Esophagus squamous epithelium (tissue), 4 donors: ENCODE measurements around the gene NAALAD2.

Experiments used
- POLR2A ChIP-seq, 4 donors: fragments of 450-650 bp; IDR thresholded peaks; one replicate each; pipeline ENCODE4 v1.6.1; 2017; ENCODE audit warnings: antibody characterized with exemption in 4 of 4, mild to moderate bottlenecking in 4 of 4, moderate library complexity in 3 of 4
- TF ChIP-seq, protein P1 (sequence below), 6 experiments: fragments of 450-650 bp in 4 of 6; fragments of 200-600 bp in 2 of 6; sonication (generic) in 2 of 6; IDR thresholded peaks; one replicate each; pipeline ENCODE4 v1.5.1; 2016 to 2019; ENCODE audit warnings: antibody characterized with exemption in 6 of 6, mild to moderate bottlenecking in 4 of 6, moderate library complexity in 4 of 6

DNA sequence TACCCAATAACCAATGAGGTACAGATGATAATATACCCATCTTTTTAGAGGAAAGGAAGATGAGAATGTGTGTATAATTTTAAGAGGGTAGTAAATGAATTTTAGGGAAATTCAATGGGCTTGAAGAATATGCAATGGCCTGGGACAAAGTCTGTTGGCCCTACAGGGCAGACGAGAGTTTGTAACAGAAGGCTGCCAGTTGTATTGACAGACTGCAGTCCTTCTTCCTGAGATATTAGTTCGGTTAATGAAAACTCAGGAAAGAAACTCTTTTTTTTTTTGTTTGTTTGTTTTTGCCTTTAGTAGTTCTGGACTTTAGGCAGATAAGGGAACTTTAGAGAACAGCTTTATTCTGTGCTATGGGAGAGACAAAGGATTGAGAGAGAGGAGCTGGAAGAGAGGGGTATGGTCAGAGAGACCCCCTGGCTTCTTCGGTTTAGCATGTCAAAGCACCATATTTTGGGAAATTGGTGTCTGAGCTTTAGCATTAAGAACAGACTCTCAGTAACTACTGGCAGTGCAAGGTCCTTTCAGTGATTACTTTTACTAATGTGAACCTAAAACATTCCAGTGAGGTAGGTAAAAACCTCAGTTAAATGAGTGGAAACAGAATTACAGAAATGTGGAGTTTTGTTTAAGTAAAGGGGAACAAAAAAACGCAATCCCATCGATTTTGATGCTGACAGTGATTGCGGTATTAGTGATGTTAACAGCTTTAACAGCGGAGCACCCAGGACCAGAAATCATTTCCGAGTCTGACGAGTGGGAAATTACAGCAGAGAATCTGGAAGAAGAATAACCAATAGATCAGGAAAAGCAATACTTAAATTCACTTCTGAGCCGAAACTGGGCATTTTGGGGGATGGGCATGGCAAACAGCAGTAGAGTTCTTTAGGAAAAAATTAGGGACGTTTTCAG lies 644 bp upstream of the NAALAD2 start:
- TF ChIP-seq, protein P1, sequence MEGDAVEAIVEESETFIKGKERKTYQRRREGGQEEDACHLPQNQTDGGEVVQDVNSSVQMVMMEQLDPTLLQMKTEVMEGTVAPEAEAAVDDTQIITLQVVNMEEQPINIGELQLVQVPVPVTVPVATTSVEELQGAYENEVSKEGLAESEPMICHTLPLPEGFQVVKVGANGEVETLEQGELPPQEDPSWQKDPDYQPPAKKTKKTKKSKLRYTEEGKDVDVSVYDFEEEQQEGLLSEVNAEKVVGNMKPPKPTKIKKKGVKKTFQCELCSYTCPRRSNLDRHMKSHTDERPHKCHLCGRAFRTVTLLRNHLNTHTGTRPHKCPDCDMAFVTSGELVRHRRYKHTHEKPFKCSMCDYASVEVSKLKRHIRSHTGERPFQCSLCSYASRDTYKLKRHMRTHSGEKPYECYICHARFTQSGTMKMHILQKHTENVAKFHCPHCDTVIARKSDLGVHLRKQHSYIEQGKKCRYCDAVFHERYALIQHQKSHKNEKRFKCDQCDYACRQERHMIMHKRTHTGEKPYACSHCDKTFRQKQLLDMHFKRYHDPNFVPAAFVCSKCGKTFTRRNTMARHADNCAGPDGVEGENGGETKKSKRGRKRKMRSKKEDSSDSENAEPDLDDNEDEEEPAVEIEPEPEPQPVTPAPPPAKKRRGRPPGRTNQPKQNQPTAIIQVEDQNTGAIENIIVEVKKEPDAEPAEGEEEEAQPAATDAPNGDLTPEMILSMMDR (IDR thresholded peaks at IDR 0.05): no peak
- TF ChIP-seq POLR2A (IDR thresholded peaks at IDR 0.05): no peak
